ENCODE measurements around the gene C4BPA. TPM values are rescaled to one million over a fixed set of nuclear protein-coding genes. Genes with fewer than 3 reads are reported as not detected.

The C4BPA gene
- total RNA-seq, 1 donor from 2014 or later, result not detected

DNA sequence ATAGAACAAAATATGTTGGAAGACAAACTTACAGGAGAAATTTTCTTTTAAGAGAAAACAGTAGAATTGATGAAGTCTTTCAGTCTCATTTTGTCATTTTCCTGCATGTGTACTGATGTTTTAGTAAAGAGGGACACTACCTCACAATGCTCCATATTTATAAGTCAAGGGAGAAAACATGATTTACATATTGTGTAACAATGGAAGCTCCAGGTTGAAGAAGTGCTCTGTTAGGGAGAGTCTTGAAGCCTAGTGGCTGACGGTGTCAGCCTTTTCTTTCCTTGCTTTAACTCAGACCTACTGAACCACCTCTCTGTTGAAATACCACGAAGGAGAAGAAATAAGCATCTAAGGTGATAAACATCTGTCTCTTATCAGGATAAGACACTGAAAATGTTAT is 75.0 kb downstream of the C4BPA start:
- Mint-ChIP-seq H3K9me3 (no peaks in the 10 kb centered on the region), H3K36me3 (ENCODE audit: low read depth) (no peaks in the 10 kb centered on the region), H3K27me3 (ENCODE audit: low read depth) (peaks cover 37% of the 10 kb centered on the region), H3K27ac (ENCODE audit: unreplicated experiment) (no peak overlapping the region), H3K4me1 (no peaks in the 10 kb centered on the region), H3K4me3 (no peak overlapping the region)
- TF ChIP-seq, protein P1, sequence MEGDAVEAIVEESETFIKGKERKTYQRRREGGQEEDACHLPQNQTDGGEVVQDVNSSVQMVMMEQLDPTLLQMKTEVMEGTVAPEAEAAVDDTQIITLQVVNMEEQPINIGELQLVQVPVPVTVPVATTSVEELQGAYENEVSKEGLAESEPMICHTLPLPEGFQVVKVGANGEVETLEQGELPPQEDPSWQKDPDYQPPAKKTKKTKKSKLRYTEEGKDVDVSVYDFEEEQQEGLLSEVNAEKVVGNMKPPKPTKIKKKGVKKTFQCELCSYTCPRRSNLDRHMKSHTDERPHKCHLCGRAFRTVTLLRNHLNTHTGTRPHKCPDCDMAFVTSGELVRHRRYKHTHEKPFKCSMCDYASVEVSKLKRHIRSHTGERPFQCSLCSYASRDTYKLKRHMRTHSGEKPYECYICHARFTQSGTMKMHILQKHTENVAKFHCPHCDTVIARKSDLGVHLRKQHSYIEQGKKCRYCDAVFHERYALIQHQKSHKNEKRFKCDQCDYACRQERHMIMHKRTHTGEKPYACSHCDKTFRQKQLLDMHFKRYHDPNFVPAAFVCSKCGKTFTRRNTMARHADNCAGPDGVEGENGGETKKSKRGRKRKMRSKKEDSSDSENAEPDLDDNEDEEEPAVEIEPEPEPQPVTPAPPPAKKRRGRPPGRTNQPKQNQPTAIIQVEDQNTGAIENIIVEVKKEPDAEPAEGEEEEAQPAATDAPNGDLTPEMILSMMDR (conservative IDR thresholded peaks at IDR 0.05), result no peak
- no peak for DNase-seq (ENCODE audit: low read depth, low spot score)

GRCh38 chr1:207181847-207182246 is 77.8 kb downstream of the C4BPA start:
- no peaks in the 10 kb centered on the region for H3K9me3 Mint-ChIP-seq
- DNase-seq (ENCODE audit: low read depth, low spot score), result no peak
- H3K4me3 Mint-ChIP-seq, result no peak overlapping the region
- no peak overlapping the region for H3K27ac Mint-ChIP-seq (ENCODE audit: unreplicated experiment)
- H3K4me1 Mint-ChIP-seq, result no peaks in the 10 kb centered on the region
- H3K27me3 Mint-ChIP-seq (ENCODE audit: low read depth), result peaks cover 49% of the 10 kb centered on the region
- H3K36me3 Mint-ChIP-seq (ENCODE audit: low read depth), result no peaks in the 10 kb centered on the region
- TF ChIP-seq, protein P1 (conservative IDR thresholded peaks at IDR 0.05), result no peak

DNA sequence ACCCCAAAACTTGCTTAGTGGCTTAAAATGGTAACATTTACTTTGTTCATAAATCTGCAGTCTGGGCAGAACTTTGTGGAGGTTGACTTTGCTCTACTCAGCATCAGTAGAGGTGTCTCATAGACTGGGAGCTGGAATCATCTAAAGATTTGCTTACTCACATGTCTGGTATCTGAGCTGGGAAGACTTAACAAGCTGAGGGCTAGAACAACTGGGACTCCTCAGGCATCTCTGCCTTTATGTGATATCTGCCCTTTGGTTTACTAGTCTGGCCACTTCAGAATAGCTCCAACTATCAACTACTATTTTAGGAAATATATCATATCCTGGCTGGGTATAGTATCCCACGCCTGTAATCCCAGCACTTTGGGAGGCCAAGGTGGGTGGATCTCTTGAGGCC is 82.5 kb downstream of the C4BPA start:
- TF ChIP-seq, protein P1 (conservative IDR thresholded peaks at IDR 0.05), result no peak
- Mint-ChIP-seq H3K9me3 (peaks cover 2% of the 10 kb centered on the region), H3K27me3 (ENCODE audit: low read depth) (peaks cover 25% of the 10 kb centered on the region), H3K27ac (ENCODE audit: unreplicated experiment) (no peak overlapping the region), H3K36me3 (ENCODE audit: low read depth) (no peaks in the 10 kb centered on the region), H3K4me3 (no peak overlapping the region), H3K4me1 (no peaks in the 10 kb centered on the region)
- no peak for DNase-seq (ENCODE audit: low read depth, low spot score)

DNA sequence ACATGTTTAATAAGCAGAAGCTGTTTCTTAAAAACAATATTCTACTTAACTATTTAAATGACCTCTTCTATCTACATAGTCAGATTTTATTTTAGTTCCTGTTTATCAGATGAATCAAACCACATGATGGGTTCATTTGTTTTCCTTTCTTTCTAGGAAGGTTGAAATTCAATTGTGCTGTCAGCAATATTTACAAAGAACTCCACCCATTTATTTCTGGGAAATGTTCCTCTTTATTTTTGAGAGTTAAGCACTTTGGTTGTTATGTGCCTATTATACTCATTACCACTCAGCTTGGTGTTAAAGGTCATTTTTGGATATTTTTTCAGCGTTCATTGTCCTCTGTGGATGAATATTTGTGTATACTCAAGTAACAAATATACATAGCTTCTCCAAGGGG is 84.9 kb downstream of the C4BPA start:
- TF ChIP-seq, protein P1 (conservative IDR thresholded peaks at IDR 0.05), result no peak
- Mint-ChIP-seq H3K4me1 (no peaks in the 10 kb centered on the region), H3K4me3 (no peak overlapping the region), H3K36me3 (ENCODE audit: low read depth) (no peaks in the 10 kb centered on the region), H3K27ac (ENCODE audit: unreplicated experiment) (no peak overlapping the region), H3K27me3 (ENCODE audit: low read depth) (peaks cover 23% of the 10 kb centered on the region), H3K9me3 (peaks cover 2% of the 10 kb centered on the region)
- DNase-seq (ENCODE audit: low read depth, low spot score), result no peak

GRCh38 chr1:207191061-207191460 is 87.0 kb downstream of the C4BPA start:
- peaks cover 16% of the 10 kb centered on the region for H3K27me3 Mint-ChIP-seq (ENCODE audit: low read depth)

More at GRCh38 chr1:207191061-207191460, 87.0 kb downstream of the C4BPA start:
- Mint-ChIP-seq H3K27ac (ENCODE audit: unreplicated experiment) (no peak overlapping the region), H3K4me1 (no peaks in the 10 kb centered on the region), H3K9me3 (peaks cover 2% of the 10 kb centered on the region), H3K36me3 (ENCODE audit: low read depth) (no peaks in the 10 kb centered on the region), H3K4me3 (no peak overlapping the region)
- TF ChIP-seq, protein P1 (conservative IDR thresholded peaks at IDR 0.05), result no peak
- DNase-seq (ENCODE audit: low read depth, low spot score), result no peak
